GM18517 (cell line): ENCODE measurements around the gene OR9I1.

Experiments used
- ATAC-seq: cut with Tn5 transposase; IDR thresholded peaks from one replicate; pipeline ENCODE4 v1.9.1; 2021; ENCODE audit warnings: mild to moderate bottlenecking, moderate library complexity; ENCODE audit not compliant: unreplicated experiment

The OR9I1 gene

GRCh38 chr11:58125469-58125868, at the start of gene OR9I1:
Gene OR9I1 (minus strand): TSS chr11:58125530. CDS start chr11:58119444, 6,086 bp downstream.
- no peak for ATAC-seq

- no peak for ATAC-seq
Observed at GRCh38 chr11:58165504-58166106, 40.3 kb upstream of the OR9I1 start.

- ATAC-seq = no peak
Observed at GRCh38 chr11:58164990-58165389, 39.7 kb upstream of the OR9I1 start.

- ATAC-seq = no peak
Observed at GRCh38 chr11:58164389-58164788, 39.1 kb upstream of the OR9I1 start.

- no peak for ATAC-seq
Observed at GRCh38 chr11:58152781-58153180, 27.5 kb upstream of the OR9I1 start.

GRCh38 chr11:58142761-58143160, 17.4 kb upstream of the OR9I1 start:
- ATAC-seq = no peak

- no peak for ATAC-seq
Observed at GRCh38 chr11:58135171-58135570, 9.8 kb upstream of the OR9I1 start.

- no peak for ATAC-seq
Observed at GRCh38 chr11:58134151-58134550, 8.8 kb upstream of the OR9I1 start.

GRCh38 chr11:58133309-58134076, 8.2 kb upstream of the OR9I1 start:
- ATAC-seq = no peak

GRCh38 chr11:58127350-58127749, 2.0 kb upstream of the OR9I1 start:
- ATAC-seq = no peak

- ATAC-seq = no peak
Observed at GRCh38 chr11:58121096-58121495, 4.2 kb downstream of the OR9I1 start.

- ATAC-seq = no peak
Observed at GRCh38 chr11:58097437-58097836, 27.9 kb downstream of the OR9I1 start.

- no peak for ATAC-seq
Observed at GRCh38 chr11:58086528-58086927, 38.8 kb downstream of the OR9I1 start.

GRCh38 chr11:58075781-58076180, 49.5 kb downstream of the OR9I1 start:
- ATAC-seq = no peak

GRCh38 chr11:58070585-58070984, 54.7 kb downstream of the OR9I1 start:
- ATAC-seq = no peak

- no peak for ATAC-seq
Observed at GRCh38 chr11:58068655-58069054, 56.7 kb downstream of the OR9I1 start.

- ATAC-seq = no peak
Observed at GRCh38 chr11:58067685-58068084, 57.6 kb downstream of the OR9I1 start.
